Right lobe of liver (tissue), 6 donors: ENCODE measurements around the gene TTC28. TPM values are rescaled to one million over a fixed set of nuclear protein-coding genes. Genes with fewer than 3 reads are reported as not detected.

ENCODE experiments used
- ATAC-seq, 4 donors: fragments of 200-7000 bp; cut with Tn5 transposase; one replicate each; pipeline ENCODE4 v1.9.1; 2020; ENCODE audit warnings: mild to moderate bottlenecking in 4 of 4, moderate library complexity in 4 of 4
- DNase-seq, 3 donors: peaks; one replicate each; pipeline ENCODE4 v3.0.0-alpha.2; 2020
- H3K27ac ChIP-seq, 3 donors: fragments of 200-600 bp; one replicate each; pipeline ENCODE4 v1.8.0; 2022
- H3K27me3 ChIP-seq, 2 donors: fragments of 200-600 bp; one replicate each; pipeline ENCODE4 v1.8.0; 2022
- H3K36me3 ChIP-seq, 4 donors: fragments of 200-600 bp; sonication (generic) in 1 of 4; one replicate each; pipeline versions ENCODE4 v1.5.1 to v1.8.0; 2017 to 2022; ENCODE audit warnings: control low read depth in 1 of 4
- H3K4me1 ChIP-seq, 4 donors: fragments of 200-600 bp; sonication (generic) in 1 of 4; one replicate each; pipeline versions ENCODE4 v1.5.1 to v1.8.0; 2017 to 2022; ENCODE audit warnings: control low read depth in 1 of 4
- H3K4me3 ChIP-seq, 3 donors: fragments of 200-600 bp; one replicate each; pipeline ENCODE4 v1.8.0; 2022
- H3K9me3 ChIP-seq, 4 donors: fragments of 200-600 bp; sonication (generic) in 1 of 4; one replicate each; pipeline versions ENCODE4 v1.5.1 to v1.8.0; 2017 to 2022; ENCODE audit warnings: control low read depth in 1 of 4
- CTCF ChIP-seq, 4 donors: fragments of 200-600 bp in 3 of 4; fragments of 450-650 bp in 1 of 4; IDR thresholded peaks; one replicate each; pipeline versions ENCODE4 v1.5.1 to v1.8.0; 2016 to 2022; ENCODE audit warnings: antibody characterized with exemption in 4 of 4, mild to moderate bottlenecking in 2 of 4
- POLR2A ChIP-seq: fragments of 450-650 bp; IDR thresholded peaks from one replicate; pipeline ENCODE4 v1.6.1; 2017; ENCODE audit warnings: antibody characterized with exemption, mild to moderate bottlenecking
- WGBS: methylation state at CpG from one replicate; pipeline ENCODE4 v1.1.6; 2018; ENCODE audit warnings: low coverage, low lambda C conversion rate; ENCODE audit not compliant: insufficient coverage; ENCODE audit errors: missing lambda C conversion rate; 5-methylcytosine and 5-hydroxymethylcytosine counted together
- intact Hi-C, 2 donors: fragments of 100-400 bp; cut with DNase I; formaldehyde crosslinking; loops; one replicate each; pipeline versions ENCODE4 v1.11.2 to v1.14.1; 2022
- total RNA-seq, 6 experiments: library from RNA; depleted of rRNA in 2 of 6; stranded (reverse); fragments of >200 nt in 2 of 6; fragmentation: NEBNext Ultra II Directional in 3 of 6; extraction: Animal tissue kit (Norgen Biotek cat#: 25700) in 3 of 6; gene quantifications; one replicate each; pipeline versions ENCODE4 v1.1.0 to v1.2.4, GENCODE V29; 2016 to 2023
- donor health status: DM: no; HTN: yes; CAD: no.
- donor health status: DM: no; HTN: no; CAD: no.
- donor health status: DM: no; HTN: no; CAD: no.
- donor health status: DM: no; HTN: yes; CAD: no.
- donor health status: DM: no; HTN: yes; CAD: no.

The TTC28 gene
- total RNA-seq, 6 experiments from 2014 or later = 9.4 to 38.3 (median 15.0) TPM

DNA sequence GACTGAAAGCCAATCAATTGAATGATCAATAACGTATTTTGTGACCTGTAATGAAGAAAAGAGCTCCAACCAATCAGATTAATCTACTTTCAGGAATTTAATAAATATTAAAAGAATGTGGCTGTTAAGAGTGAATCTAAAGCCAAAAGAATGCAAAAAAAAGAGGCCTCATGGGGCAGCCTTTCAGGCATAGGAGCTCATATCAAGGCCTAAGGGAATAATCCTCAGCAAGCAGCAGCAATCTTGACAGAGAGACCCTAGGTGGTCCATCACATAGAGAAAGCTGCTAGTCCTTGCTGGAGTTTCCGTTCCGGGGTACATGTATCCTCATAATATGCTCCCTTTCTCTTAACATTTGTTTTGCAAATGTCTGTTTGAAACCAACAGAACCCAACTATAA is 447.4 kb downstream of the TTC28 start:
- H3K27ac ChIP-seq = no peak overlapping the region
- H3K4me1 ChIP-seq = no peaks in the 10 kb centered on the region
- H3K27me3 ChIP-seq = no peaks in the 10 kb centered on the region
- H3K36me3 ChIP-seq = no peaks in the 10 kb centered on the region
- intact Hi-C loops = no loop called here
- 80% methylated on average over 3 of the region's 3 CpGs for WGBS
- TF ChIP-seq POLR2A (no peak), CTCF (IDR thresholded peaks at IDR 0.05) (no peak)
- no peak overlapping the region for H3K4me3 ChIP-seq
- H3K9me3 ChIP-seq = no peaks in the 10 kb centered on the region
- ATAC-seq = no peak
- DNase-seq = no peak

GRCh38 chr22:28231441-28231840 is 448.2 kb downstream of the TTC28 start:
- Histone ChIP-seq H3K4me3 (no peak overlapping the region), H3K9me3 (no peaks in the 10 kb centered on the region), H3K36me3 (no peaks in the 10 kb centered on the region), H3K27me3 (no peaks in the 10 kb centered on the region), H3K27ac (no peak overlapping the region), H3K4me1 (no peaks in the 10 kb centered on the region)
- ATAC-seq = peak in 2 of 4 donors; percentile 24 to 64
- TF ChIP-seq POLR2A (no peak), CTCF (IDR thresholded peaks at IDR 0.05) (no peak)
- intact Hi-C loops = no loop called here
- no peak for DNase-seq

GRCh38 chr22:28230671-28231070 is 449.0 kb downstream of the TTC28 start:
- intact Hi-C loops = no loop called here
- 86% methylated on average over 1 of the region's 1 CpG for WGBS
- Histone ChIP-seq H3K4me1 (no peaks in the 10 kb centered on the region), H3K27me3 (no peaks in the 10 kb centered on the region), H3K27ac (no peak overlapping the region), H3K4me3 (no peak overlapping the region), H3K36me3 (no peaks in the 10 kb centered on the region), H3K9me3 (no peaks in the 10 kb centered on the region)
- ATAC-seq = no peak
- DNase-seq = no peak
- no peak for TF ChIP-seq CTCF (IDR thresholded peaks at IDR 0.05)
- TF ChIP-seq POLR2A = no peak

- H3K9me3 ChIP-seq = no peaks in the 10 kb centered on the region
- H3K36me3 ChIP-seq = no peaks in the 10 kb centered on the region
- DNase-seq (no peak), ATAC-seq (no peak)
- intact Hi-C loops = no loop called here
- H3K4me1 ChIP-seq = no peaks in the 10 kb centered on the region
- H3K27me3 ChIP-seq = no peaks in the 10 kb centered on the region
- no peak for TF ChIP-seq CTCF (IDR thresholded peaks at IDR 0.05)
- no peak for TF ChIP-seq POLR2A
- no peak overlapping the region for H3K27ac ChIP-seq
- no peak overlapping the region for H3K4me3 ChIP-seq
- 97% methylated on average over 3 of the region's 3 CpGs for WGBS
Measured at GRCh38 chr22:28229566-28230485, 449.8 kb downstream of the TTC28 start.
